Activated CD4-positive, alpha-beta T cell treated with anti-CD3 and anti-CD28 coated beads, Interleukin-2, amount 50 U/mL, for 24 hours (primary cell): ENCODE measurements around the gene CERS6.
"Not testable (repeated sequence)": the region's sequence is repeated elsewhere in the genome, so short reads cannot be mapped to it uniquely, and the experiment has no call there.

ENCODE experiments used
- DNase-seq, 2 donors: peaks; one replicate each; pipeline ENCODE4 v3.0.0-alpha.2; 2020; ENCODE audit warnings: low read depth in 1 of 2, low spot score in 1 of 2

CERS6 gene

DNA sequence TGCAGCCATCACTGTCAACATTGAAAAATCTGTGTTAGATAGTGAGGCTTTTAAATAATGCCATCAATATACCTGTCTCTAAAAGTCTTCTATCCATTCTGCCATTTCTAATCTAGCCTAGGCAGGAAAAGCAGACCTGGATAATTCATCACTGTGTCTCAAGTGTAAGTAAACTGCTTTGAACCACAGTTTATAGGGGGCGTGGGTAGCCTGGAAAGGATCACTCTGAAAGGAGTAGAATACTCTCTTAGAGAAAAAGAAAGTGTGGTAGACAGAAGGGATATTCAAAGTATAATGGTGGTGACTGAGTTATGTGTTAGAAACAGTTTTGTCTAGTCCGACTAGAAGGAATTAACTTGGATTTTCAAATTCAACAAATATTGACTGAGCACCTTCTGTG, 40.8 kb downstream of the CERS6 start:
- no peak for DNase-seq

DNA sequence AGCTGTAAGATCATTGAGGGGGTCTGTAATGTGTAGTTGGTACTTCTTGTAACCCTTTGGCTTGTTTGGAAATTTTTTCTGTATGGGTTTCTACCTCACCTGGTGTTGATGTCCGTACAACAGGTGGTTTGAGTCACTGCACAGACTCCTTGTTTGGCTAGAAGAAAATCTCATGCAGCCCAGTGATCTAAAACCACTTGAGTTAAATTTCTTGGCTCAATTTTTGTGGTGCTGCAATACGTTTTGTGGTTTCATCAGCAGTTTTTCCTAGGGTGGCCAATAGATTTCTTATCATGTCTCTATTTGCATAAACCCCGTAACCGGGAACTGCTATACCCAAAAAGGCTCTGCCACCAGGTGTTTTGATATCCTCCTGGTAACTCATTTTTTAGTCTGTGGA, 43.4 kb downstream of the CERS6 start:
- no peak for DNase-seq

DNA sequence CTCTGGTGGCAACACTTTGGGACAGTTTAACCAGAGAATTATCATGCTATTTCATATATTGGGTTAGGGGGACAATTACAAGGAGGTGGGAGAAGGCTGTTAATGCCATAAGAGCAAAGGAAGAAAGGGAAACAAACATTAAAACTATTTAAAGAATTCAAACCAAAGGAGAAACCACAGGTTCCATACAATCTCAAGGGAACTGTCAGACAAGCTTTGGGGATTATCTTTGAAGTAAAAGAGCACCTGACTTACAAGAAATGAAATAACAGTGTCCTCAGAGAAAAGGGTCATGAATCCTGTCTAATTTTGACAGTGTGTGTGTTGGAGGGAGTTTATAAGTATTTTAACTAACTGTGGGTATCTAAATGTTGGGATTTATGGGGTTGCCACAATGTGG, 44.4 kb downstream of the CERS6 start:
- DNase-seq: no peak

DNA sequence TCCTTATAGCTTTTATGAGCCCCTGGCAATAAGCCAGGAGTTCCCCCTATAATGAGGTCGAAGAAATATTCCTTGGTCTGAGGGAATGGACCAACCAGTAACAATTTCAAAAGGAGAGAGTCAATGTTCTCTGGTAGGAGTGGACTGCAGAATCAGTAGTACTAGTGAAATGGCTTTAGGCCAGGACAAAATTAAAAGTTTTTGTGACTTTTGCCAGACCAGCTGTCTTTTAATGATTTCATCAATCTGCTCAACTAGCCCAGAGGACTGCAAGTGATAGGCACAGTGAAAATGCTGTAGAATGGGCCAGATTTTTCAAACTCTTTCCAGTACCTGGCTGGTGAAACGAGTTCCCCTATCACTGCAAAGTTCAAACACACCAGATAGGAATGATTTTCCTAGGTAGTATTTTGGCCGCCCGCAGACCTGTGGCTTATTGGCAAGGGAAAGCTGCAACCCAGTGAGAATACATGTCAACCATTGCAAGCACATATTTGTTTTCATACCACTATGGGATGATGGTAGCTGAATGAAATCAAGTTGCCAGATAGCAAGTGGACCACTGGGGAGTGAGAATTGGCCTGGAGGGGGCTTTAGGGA, 45.5 kb downstream of the CERS6 start:
- no peak for DNase-seq

DNA sequence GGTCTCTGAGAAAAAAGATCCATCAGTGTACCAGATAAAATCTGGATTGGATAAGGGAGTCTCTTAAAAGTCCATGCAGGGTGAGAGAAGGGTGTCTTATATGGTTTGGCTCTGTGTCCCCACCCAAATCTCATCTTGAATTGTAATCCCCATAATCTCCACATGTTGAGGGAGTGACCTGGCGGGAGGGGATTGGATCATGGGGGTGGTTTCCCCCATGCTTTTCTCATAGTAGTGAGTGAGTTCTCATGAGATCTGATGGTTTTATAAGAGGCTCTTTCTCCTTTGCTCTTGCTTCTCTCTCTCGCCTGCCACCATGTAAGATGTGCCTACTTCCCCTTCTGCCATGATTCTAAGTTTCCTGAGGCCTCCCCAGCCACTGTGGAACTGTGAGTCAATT, 46.8 kb downstream of the CERS6 start:
- not testable (repeated sequence) for DNase-seq

DNA sequence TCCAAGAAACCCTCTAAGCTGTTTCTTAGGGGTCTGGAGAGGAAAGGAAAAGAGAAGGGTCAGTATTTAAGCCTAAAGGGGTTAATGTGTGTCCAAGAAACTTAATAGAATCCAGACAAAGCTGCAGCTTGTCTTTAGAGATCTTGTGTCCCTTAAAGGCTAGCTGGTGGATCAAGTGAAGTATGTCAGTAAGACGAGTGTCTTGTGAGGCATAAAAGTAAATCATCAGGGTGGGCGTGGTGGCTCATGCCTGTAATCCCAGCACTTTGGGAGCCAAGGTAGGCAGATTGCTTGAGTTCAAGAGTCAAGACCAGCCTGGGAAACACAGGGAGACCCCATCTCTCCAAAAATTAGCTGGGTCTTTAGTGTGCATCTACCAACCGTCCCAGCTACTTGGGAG, 47.8 kb downstream of the CERS6 start:
- no peak for DNase-seq

DNA sequence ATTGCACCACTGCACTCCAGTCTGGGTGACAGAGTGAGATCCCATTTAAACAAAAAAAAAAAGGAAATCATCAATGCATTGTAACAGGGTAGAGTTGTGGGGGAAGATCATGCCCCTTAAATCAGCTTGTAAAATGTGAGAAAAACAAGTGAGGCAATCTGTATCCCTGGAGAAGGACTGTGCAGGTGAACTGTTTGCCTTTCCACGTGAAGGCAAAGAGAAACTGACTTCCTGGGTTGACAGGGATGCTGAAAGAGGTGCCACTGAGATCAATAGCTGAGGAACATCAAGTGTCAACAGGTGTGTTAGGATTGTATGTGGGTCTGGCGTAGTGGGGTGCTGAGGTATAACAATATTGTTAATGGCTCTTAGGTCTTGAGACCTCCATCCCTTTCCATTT, 48.3 kb downstream of the CERS6 start:
- no peak for DNase-seq

DNA sequence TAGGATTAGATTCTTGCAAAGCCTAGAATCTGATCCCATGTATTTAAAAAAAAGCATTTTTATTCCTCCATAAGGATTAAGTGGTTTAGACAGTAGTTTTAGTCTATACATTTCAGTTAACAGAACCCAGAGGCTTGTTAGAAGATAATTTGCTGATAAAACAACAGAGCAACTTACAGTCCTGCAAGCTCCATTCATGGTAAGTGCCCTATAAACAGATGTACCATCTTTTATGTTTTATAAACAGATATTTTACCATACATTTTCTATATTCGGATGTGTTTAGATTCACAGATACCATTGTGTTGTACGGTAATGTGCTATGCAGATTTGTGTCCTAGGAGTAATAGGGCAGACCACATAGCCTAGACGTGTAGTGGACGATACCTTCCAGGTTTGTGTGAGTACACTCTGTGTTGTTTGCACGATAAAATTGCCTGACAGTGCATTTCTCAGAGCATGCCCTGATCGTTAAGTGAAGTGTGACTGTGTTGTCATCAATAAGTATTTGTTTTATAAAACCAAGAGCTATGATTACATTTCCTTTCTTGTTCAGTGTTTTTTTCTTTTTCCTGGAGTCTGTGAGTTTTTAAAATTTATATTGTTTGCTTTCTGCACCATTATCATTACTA, 54.2 kb downstream of the CERS6 start:
- DNase-seq: no peak

DNA sequence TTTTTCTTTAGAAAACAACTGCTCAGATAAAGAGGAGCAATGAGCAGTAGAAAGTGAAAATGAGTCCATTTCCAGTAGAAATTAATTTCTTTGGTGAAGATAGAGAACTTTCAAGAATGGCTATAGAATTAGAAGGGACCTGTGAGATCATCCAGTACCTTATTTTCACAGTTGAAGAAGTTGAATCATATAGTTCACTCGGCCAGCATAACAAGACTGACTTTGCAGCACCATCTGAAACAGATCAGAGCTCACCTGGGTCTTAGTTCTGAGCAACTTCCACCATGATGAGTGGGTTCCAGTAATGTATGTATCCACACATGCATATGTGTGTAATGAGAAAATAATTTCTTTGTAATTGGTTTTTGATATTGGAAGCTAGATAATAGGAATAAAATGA, 58.6 kb downstream of the CERS6 start:
- no peak for DNase-seq

DNA sequence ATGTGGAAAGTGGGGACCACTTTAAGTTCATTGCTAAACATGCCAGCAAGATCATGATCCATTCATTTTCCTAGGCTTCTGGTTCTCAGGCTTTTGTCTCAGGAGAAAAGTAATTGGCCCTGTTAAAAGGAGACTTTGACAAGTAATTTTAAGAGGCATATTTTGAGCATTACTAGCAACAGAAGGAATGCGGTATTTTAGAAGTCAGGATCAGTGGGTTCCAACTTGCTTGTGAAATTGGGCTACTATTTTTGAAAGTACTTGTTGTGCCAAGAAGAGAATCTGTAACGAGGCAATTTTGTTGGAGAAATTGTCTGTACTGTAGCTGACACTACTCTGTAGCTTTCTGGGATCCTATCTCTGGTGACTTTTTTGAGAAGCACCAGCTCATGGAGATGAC, 59.4 kb downstream of the CERS6 start:
- no peak for DNase-seq

DNA sequence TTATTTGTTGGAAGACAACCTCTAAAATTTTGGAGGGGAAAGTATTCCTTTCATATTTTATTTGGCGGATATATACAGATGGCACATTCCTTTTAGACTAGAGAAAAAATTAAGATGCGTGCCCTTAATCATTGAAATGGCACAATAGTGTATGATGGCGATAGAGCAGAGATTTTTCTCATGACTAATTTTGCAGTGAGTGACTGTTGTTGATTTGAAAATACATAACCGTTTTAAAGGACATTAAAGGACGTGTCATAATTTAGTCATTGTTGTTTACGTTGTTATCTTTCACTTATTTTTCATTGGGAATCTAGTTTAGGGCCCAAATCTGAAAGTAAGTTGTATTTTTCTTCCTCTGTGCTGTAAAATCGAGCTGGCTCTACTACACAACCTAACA, 61.7 kb downstream of the CERS6 start:
- no peak for DNase-seq

DNA sequence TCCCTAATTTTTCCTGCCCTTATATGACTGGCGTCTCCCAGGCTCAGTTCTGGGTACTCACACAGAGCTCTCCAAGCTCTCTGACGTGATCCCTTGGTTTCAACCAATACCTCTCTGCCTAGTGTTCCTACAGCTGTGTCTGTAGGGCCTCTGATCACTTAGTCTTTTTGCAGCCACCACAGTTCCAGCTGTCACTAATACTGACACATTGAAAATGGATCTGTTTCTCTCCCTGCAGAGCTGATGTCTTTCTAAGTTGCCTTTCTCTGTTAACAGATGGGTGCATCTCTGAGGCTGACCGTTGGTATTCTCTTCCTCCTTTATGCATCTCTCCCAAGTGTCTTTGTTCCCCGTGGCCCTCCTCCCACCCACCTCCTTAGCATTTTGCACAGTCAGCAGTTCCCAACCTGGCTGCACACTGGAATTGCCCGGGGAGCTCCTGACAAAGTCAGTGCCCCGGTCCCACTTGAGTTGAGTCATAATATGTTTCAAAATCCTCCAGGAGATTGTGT, 62.5 kb downstream of the CERS6 start:
- no peak for DNase-seq

DNA sequence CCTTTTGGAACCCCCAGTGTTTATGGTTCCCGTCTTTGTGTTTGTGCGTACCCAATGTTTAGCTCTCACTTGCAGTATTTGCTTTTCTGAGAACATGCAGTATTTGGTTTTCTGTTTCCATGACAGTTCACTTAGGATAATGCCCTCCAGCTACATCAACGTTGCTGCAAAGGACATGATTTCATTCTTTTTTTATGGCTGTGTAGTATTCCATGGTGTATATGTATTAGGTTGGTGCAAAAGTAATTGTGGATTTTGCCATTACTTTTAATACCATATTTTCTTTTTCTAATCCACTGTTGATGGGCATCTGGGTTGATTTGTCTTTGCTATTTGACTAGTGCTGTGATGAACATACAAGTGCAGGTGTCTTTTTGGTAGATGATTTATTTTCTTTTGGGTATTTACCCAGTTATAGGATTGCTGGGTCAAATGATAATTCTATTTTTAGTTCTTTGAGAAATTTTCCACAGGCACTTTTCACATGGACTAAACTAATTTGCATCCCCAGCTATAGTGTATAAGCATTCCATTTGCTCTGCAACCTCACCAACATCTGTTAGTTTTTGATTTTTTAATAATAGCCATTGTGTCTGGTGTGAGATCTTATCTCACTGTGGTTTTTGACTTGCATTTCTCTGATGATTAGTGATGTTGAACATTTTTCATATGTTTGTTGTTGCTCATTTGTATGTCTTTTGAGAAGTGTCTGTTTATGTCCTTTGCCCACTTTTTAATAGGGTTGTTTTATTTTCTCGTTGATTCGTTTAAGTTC, 63.6 kb downstream of the CERS6 start:
- DNase-seq: no peak

DNA sequence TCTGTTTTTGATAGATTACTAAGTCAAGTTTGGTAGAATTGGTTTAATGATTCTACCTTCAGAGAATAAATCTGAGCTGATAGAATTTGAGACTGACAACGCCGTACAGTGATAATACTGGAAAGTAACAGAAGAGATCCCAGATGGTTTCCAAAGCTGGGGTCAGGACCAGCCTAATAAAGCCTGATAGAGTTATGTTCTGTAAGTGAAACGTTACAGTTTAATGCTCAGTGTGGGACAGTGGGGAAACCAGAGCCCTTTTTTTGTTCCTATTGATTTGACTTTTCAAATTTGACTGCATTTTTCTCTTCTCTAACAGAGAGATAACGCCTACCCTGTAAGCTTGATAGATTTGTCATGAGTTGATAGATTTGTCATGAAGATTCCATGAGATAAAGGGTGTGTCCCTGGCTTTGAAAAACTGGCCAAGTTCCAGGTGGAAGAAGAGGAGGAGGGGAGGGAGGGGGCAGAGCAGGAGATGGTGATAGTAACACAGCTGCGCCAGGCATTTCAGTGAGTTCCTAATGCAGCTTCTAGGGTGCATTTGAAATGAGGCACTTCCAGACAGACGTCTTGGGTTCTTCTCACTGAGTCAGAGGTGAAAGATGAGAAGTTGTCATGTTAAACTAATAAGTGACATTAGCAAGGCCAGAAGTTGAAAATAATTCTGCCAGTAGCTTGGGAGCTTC, 65.1 kb downstream of the CERS6 start:
- DNase-seq: no peak

DNA sequence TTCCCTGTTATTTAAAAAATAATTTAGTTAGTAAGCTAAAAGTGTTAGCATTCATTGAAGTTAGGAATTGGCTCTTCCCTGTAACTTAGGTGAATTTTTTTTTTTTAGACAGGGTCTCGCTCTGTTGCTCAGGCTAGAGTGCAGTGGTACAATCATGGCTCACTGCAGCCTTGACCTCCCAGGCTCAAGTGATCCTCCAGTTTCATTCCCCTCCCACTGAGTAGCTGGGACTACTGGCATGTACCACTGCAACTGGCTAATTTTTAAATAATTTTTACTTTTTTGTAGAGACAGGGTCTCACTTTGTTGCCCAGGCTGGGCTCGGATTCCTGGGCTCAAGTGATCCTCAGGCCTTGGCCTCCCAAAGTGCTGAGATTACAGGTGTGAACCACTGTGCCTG, 66.4 kb downstream of the CERS6 start:
- no peak for DNase-seq

DNA sequence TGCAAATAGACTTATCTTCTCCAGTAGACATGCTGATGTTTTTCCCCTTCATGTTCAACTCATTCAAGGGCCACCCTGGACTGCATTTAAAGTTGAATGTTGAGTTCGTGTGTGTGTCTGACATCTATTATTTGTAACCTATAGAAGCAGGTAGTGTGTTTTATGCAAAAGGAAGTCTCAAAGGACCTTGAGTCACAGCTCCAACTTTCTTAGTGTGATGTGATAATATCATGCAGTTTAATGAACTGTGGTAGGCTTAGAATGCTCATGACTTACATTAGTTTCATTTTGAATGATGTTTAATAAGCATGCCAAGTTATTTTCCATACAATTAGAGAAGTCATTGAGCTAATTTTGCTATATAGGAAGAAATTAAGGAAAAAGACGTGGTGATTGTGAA, 67.9 kb downstream of the CERS6 start:
- DNase-seq: no peak

DNA sequence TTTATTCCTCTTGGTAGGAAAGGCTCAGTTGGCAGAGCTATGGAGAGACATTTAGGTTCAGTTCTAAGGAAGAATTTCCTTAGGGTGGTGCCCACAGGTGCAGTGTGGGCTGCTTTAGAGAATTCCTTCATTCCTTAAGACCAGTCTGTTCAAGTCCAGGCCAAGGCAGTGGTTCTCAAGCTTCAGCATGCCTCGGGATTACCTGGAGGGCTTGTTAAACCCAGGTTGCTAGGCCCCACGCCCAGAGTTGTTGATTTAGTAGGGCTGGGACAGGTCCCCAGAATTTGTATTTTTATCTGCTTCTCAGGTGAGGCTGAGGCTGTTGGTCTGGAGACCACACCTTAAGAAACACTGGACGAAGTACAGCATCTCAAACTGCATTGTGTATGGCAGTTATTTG, 68.9 kb downstream of the CERS6 start:
- no peak for DNase-seq

DNA sequence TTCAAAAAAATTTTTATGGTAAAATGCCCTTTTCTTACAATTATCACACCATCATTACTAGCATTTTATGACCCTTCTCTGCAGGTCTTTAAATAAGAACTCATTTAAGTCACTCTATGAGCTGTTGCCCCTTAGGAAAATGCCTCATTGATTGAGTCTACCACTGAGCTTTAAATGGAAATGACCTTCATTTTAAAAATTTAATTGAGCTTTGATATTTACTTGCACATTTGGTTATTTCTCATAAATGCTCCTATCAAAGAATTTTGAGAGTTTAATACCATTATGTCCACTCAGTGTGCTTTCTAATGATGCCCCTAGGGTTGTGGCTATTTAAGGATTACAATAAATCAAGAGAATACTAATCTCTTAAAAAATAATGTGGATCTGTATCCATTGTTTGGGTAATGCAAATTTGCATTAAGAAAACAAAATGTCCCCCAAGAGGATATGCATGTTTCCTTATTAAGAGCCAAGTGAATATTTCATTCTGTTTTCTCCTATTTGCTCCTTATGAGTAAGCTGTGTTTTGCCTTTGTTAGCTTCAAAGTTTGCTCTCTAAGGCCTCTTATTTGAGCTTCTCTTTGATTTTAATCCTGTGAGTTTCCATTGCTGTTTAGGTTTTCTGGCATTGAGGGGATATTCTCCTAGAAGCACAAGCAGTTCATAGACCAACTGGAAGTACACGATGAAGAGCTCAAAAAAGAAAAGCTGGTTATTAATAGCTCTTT, 69.8 kb downstream of the CERS6 start:
- no peak for DNase-seq

DNA sequence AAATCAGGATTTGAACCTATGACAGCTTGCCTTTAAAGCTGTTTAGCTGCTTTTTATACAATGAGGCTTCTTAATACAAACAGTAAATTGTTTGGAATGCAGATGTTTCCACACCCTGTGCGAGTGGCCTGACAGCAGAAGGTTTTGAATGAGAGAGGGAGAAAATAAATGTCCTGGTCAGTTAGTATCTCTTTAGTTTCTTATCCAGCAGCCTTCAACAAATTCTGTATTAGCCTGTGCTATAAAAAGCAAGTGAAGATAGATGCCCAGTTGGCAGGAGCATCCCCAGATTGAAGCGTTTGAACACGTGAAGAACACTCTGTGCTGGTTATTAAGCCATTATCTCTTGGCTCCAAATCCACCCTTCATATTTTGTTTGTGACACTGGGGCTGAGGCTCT, 70.6 kb downstream of the CERS6 start:
- DNase-seq: no peak

DNA sequence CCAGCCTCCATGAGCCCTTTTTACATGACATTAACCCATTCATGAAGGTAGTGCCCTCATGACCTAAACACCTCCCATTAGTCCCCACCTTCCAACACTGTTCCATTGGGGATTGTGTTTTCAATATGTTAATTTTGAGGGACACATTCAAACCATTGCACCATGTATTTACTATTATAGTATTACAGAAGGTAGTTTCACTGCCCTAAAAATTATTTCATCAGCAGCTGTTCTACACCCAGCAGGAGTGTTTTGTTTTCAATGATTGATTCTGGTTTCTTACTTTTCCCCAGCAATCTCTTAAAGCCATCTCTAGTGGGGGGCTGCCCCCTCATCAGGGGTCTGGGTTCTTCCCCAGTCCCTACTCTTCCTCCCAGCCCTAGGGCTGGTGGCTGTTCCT, 71.9 kb downstream of the CERS6 start:
- DNase-seq: no peak

DNA sequence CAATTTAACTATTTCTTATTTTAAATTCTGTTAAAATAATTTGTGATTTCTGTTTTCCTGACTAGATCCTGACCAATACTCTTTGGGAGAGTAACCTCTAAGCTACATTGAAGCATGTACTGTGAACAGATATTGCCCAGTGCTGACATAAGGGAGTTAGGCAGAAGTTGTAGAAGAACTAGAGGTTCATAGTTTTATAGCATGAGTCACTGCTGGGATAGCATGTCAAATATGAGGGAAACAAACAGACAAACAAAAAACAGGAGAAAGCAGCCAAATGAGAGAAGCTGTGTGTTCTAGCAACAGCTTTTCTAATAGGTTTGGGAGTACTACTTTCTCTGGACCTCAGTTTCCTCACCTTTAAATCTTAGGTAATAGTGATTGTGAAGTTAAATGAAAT, 72.4 kb downstream of the CERS6 start:
- DNase-seq: no peak
